PC-9 (cell line): Measurements from ENCODE around the gene CLASP1.

Experiments
- EZH2 ChIP-seq: fragments of 200-600 bp; sonication (generic); IDR thresholded peaks from 2 replicates; pipeline ENCODE4 v1.8.0; 2017; ENCODE audit warnings: antibody characterized with exemption, low read depth
- TF ChIP-seq, protein P1 (sequence below): fragments of 200-600 bp; sonication (generic); conservative IDR thresholded peaks from 2 replicates; pipeline ENCODE4 v1.6.1; 2017; ENCODE audit warnings: mixed run types, antibody characterized with exemption, mild to moderate bottlenecking, moderate library complexity

DNA sequence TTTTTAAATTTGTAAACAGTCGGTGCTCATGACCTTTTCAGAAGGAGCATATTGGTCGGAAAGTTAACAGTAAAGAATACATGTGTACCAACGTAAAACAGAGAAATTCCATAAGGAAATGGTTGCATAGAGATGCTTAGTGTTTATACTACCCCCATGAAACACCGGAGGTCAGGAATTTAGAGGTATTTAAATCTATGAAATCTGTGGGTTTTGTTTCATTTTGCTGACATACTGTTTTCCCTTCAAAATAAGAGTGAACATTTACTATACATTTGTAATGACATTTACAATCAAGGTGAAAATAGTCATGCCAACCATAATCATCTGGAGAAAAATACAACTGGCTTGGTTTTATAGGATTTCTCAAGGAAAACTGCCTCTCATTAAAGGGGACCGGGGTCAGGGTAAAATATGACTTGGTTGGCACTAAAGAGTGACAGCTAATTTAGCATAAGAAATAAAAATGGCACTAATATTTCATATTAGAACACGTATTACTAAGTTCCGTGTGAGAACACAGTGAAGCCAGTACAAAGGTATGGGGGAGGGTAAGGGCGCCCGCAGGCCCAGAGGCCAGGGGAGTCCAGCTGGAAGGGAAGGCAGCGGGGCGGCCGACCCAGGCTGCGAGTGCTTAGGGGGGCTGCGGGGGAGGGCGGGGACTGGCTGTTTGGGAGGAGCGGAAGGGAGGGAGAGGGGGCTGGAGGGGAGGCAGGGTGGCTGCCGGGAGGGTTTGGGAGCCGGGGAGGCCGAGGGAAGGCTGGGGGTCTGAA lies 119.6 kb downstream of the CLASP1 start:
- TF ChIP-seq, protein P1, sequence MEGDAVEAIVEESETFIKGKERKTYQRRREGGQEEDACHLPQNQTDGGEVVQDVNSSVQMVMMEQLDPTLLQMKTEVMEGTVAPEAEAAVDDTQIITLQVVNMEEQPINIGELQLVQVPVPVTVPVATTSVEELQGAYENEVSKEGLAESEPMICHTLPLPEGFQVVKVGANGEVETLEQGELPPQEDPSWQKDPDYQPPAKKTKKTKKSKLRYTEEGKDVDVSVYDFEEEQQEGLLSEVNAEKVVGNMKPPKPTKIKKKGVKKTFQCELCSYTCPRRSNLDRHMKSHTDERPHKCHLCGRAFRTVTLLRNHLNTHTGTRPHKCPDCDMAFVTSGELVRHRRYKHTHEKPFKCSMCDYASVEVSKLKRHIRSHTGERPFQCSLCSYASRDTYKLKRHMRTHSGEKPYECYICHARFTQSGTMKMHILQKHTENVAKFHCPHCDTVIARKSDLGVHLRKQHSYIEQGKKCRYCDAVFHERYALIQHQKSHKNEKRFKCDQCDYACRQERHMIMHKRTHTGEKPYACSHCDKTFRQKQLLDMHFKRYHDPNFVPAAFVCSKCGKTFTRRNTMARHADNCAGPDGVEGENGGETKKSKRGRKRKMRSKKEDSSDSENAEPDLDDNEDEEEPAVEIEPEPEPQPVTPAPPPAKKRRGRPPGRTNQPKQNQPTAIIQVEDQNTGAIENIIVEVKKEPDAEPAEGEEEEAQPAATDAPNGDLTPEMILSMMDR = no peak
- no peak for TF ChIP-seq EZH2
